Measurements from ENCODE around the gene ELMO3.

Gene ELMO3

GRCh38 chr16:67191995-67192681 lies 6.8 kb upstream of the ELMO3 start, which contains the start of gene E2F4:
E2F4 (plus strand) TSS chr16:67192155; CDS start chr16:67192228, 73 bp downstream.
- DNase-seq (ENCODE audit: low read depth, low spot score), result peak; percentile 88
- peak within 1 kb of the TSS; percentile 100 for H3K4me3 ChIP-seq (ENCODE audit: low read length)

GRCh38 chr16:67192781-67193361 lies 6.1 kb upstream of the ELMO3 start:
- DNase-seq (ENCODE audit: low read depth, low spot score), result no peak
- H3K4me3 ChIP-seq (ENCODE audit: low read length), result peak overlapping the region; percentile 100

DNA sequence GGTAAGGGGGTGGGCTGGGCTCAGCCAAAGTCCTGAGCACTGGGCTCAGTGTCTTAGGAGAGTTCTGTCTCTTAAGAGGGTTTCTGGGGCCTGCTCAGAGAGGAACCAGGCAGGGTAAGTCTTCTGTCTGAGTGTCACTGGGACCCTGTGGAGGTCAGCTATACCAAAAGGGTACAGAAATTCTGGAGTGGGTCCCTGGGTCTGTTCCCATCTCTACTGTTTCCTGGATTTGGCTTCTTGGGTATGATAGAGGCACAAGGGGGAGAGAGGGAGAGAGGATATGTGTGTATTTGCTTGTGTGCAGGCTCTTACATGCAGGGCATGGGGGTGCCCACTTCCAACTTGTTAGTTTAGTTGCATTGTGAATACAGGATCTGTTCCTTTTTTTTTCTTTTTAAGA lies 5.4 kb upstream of the ELMO3 start:
- H3K4me3 ChIP-seq (ENCODE audit: low read length), result peak overlapping the region; percentile 100
- no peak for DNase-seq (ENCODE audit: low read depth, low spot score)

DNA sequence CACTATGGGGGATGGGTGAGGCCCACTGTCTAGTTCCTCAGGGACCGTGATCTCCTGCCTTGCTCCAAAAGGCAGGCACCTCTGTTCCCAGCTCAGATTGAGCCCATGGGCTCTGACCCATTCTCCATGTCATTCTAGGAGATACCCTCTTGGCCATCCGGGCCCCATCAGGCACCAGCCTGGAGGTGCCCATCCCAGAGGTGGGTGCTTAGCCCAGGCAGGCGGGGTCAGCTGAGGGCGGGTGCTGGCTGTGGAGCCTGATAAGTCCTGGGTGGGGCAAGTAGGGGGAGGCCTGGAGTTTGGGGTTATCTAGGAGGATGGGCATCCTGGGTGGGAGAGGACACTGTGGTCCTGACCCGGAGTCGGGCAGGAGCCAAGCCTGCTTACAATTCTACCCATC lies 4.7 kb upstream of the ELMO3 start:
- no peak for DNase-seq (ENCODE audit: low read depth, low spot score)
- H3K4me3 ChIP-seq (ENCODE audit: low read length), result no peak overlapping the region

DNA sequence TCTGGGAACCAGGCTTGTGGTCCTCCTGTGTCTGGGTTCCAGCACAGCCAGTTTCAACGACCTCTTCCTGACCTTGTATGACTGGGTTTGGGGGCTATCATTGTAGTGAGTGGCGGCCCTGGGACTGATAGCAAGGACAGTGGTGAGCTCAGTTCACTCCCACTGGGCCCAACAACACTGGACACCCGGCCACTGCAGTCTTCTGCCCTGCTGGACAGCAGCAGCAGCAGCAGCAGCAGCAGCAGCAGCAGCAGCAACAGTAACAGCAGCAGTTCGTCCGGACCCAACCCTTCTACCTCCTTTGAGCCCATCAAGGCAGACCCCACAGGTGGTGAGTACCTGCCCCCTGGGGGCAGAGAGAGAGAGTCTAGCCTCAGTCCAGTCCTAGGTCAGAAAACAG lies 3.3 kb upstream of the ELMO3 start:
- no peak overlapping the region for H3K4me3 ChIP-seq (ENCODE audit: low read length)
- no peak for DNase-seq (ENCODE audit: low read depth, low spot score)

- no peak for DNase-seq (ENCODE audit: low read depth, low spot score)
- no peak overlapping the region for H3K4me3 ChIP-seq (ENCODE audit: low read length)
Observed at GRCh38 chr16:67196881-67197280, 2.0 kb upstream of the ELMO3 start.

- DNase-seq (ENCODE audit: low read depth, low spot score), result no peak
- H3K4me3 ChIP-seq (ENCODE audit: low read length), result no peak overlapping the region
Observed at GRCh38 chr16:67197704-67198103, 1.2 kb upstream of the ELMO3 start.

DNA sequence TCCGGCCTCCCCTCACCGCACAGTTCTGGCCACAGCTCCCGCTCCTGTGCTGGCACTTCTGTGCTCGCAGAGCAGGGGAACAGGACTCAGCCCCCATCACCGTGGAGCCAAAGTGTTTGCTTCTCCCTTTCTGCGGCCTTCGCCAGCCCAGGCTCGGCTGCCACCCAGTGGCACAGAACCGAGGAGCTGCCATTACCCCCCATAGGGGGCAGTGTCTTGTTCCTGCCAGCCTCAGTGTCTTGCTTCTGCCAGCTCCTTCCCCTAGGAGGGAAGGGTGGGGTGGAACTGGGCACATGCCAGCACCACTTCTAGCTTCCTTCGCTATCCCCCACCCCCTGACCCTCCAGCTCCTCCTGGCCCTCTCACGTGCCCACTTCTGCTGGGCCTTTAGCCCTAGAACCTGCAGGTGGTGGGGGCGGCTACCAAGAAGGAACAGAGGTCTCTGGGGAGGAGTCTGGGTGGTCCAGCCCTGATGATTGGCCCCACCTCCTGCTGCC lies 645 bp upstream of the ELMO3 start:
- DNase-seq (ENCODE audit: low read depth, low spot score), result peak; percentile 25
- no peak overlapping the region for H3K4me3 ChIP-seq (ENCODE audit: low read length)

- H3K4me3 ChIP-seq (ENCODE audit: low read length), result no peak overlapping the region
Observed at GRCh38 chr16:67199808-67200198, 872 bp downstream of the ELMO3 start.

GRCh38 chr16:67200491-67200890 lies 1.6 kb downstream of the ELMO3 start:
- no peak for DNase-seq (ENCODE audit: low read depth, low spot score)
- H3K4me3 ChIP-seq (ENCODE audit: low read length), result no peak overlapping the region

More at GRCh38 chr16:67199808-67200198, 872 bp downstream of the ELMO3 start:
- DNase-seq (ENCODE audit: low read depth, low spot score), result no peak

DNA sequence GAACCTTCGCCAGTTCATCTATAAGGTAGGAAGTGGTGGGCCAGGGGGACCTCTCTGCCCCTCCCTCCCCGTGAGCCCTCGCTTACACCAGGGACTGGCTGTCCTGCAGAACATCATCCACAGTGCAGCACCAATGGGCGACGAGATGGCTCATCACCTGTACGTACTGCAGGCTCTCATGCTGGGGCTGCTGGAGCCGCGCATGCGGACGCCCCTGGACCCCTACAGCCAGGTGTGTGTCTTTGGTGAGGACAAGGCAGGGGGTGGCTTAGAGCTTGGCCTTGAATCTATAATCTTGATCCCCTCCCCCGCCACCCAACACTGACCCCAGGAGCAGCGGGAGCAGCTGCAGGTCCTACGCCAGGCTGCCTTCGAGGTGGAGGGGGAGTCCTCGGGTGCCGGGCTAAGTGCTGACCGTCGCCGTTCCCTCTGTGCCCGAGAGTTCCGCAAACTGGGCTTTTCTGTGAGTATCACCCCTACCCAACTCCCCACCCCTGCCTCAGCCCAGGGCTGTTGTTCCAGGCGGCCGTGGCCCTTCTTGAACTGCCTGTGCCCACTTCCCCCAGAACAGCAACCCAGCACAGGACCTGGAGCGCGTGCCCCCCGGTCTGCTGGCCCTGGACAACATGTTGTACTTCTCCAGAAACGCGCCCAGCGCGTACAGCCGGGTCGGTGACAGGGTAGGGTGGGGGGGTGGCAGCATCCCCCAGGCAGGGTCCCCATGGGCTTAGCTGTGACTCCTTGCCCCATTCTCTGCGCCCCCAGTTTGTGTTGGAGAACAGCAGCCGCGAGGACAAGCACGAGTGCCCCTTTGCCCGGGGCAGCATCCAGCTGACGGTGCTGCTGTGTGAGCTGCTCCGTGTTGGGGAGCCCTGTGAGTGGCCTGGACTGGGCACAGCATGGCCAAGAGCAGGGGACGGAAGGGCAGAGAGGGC lies 2.7 kb downstream of the ELMO3 start:
- no peak overlapping the region for H3K4me3 ChIP-seq (ENCODE audit: low read length)
- no peak for DNase-seq (ENCODE audit: low read depth, low spot score)

DNA sequence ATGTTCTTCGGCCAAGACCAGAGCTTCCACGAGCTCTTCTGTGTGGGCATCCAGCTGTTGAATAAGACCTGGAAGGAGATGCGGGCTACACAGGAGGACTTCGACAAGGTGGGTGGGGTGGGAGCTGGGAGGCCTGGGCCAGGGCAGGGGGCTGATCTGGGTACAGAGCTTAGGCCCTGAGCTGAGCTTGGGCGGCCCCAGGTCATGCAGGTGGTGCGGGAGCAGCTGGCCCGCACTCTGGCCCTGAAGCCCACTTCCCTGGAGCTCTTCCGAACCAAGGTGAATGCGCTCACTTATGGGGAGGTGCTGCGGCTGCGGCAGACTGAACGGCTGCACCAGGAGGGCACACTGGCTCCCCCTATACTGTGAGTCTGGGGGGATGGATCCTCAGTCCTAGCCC lies 3.5 kb downstream of the ELMO3 start:
- no peak overlapping the region for H3K4me3 ChIP-seq (ENCODE audit: low read length)

GRCh38 chr16:67202956-67203493 lies 4.1 kb downstream of the ELMO3 start:
- H3K4me3 ChIP-seq (ENCODE audit: low read length), result no peak overlapping the region
- DNase-seq (ENCODE audit: low read depth, low spot score), result no peak

More for the DNA sequence above, 3.5 kb downstream of the ELMO3 start:
- no peak for DNase-seq (ENCODE audit: low read depth, low spot score)

DNA sequence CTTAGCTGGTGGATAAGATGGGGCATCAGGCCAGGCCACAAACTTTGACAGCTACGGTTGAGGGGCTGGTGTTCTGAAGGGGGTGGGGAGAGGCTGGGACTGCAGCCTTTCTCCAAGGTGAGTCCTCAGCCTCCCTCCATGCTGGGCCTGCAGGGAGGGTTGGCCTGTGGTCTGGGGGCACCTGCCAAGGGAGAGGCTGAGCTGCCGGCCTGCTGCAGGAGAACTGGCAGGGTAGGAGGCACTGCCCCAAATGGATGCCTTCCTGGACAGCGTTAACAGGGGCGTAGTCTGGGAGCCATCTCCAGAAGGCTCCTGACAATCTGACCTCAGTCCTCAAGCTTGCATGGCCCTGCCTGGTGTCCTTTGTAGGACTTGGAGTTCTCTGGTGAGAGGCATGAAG lies 5.1 kb downstream of the ELMO3 start:
- no peak for DNase-seq (ENCODE audit: low read depth, low spot score)
- no peak overlapping the region for H3K4me3 ChIP-seq (ENCODE audit: low read length)

- no peak for DNase-seq (ENCODE audit: low read depth, low spot score)
- H3K4me3 ChIP-seq (ENCODE audit: low read length), result no peak overlapping the region
Observed at GRCh38 chr16:67206129-67206837, 7.4 kb downstream of the ELMO3 start.

- DNase-seq (ENCODE audit: low read depth, low spot score), result no peak
- H3K4me3 ChIP-seq (ENCODE audit: low read length), result no peak overlapping the region
Observed at GRCh38 chr16:67206838-67207248, 7.9 kb downstream of the ELMO3 start.

DNA sequence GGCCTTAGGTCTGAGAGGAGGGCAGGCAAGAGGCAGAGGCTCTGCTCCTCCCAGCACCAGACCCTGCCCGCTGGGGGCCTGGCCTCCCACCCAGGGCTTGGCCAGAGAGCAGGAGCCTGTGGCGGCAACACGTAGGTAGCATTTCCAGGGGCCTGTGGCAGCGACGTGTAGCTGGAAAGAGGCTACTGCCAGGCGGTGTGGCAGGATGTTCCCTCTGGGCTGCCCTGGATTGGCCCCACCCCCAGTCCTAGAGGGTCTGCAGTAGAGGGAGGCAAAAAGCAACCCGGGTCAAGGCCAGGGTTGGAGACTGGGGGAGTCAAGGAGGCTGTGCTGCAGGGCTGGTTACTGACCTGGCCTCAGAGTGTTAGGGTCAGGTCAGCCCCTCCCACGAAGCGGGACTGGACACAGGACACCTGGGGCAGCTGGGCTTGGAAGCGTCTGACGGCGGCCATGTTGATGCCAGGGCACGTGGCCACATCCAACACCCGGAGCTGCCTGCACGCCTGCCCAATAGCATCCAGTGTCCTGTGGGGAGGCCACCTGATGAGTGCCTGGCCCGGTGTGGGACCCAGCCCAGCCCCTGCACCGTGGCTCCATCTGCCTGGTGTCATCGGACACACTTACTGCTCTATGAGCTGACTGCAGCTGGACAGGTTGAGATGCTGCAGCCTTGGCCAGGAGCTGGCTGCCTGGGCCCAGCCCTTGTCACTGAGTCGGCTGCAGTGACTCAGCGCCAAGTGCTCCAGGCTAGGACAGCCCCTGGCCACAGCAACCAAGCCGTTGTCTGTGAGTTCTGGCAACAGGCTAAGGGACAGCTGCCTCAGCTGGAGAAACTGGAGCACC lies 8.5 kb downstream of the ELMO3 start:
- H3K4me3 ChIP-seq (ENCODE audit: low read length), result no peak overlapping the region
- DNase-seq (ENCODE audit: low read depth, low spot score), result no peak
